Common myeloid progenitor, CD34-positive (primary cell): ENCODE measurements around the gene CCNYL1.
"Not testable (repeated sequence)": the region's sequence is repeated elsewhere in the genome, so short reads cannot be mapped to it uniquely, and the experiment has no call there.

ENCODE experiments used
- CTCF ChIA-PET: fragments of 350-600 bp; sonication (Branson Sonifier 250); formaldehyde crosslinking; loops from one replicate; lab custom pipeline; 2021; ENCODE audit warnings: antibody characterized with exemption; lab: Charles Lee
- POLR2A ChIA-PET: fragments of 350-600 bp; sonication (Branson Sonifier 250); formaldehyde crosslinking; loops from one replicate; lab custom pipeline; 2021; ENCODE audit warnings: antibody characterized with exemption; lab: Charles Lee
- DNase-seq, 3 donors: peaks; one replicate each; pipeline versions ENCODE4 v3.0.0 to v3.0.0-alpha.2; 2013
- H3K27ac ChIP-seq, 2 experiments: 1 replicate in 1 of 2; 2 replicates in 1 of 2; pipeline ENCODE4 v1.7.0; 2013; ENCODE audit warnings: inconsistent platforms in 2 of 2, low read length in 2 of 2, mild to moderate bottlenecking in 2 of 2, low read depth in 1 of 2, moderate library complexity in 1 of 2; ENCODE audit not compliant: severe bottlenecking in 2 of 2, insufficient read depth in 1 of 2, poor library complexity in 1 of 2
- H3K27me3 ChIP-seq, 5 experiments: replicated peaks in 2 of 5; 1 replicate in 3 of 5; 2 replicates in 2 of 5; pipeline versions ENCODE4 v1.6.1 to v1.7.0; 2013; ENCODE audit warnings: low read length in 4 of 5, mild to moderate bottlenecking in 2 of 5, moderate library complexity in 2 of 5, inconsistent platforms in 1 of 5; ENCODE audit not compliant: insufficient read depth in 5 of 5, control insufficient read depth in 4 of 5
- H3K36me3 ChIP-seq, 4 experiments: 1 replicate in 2 of 4; 2 replicates in 2 of 4; pipeline versions ENCODE4 v1.6.1 to v1.7.0; 2013; ENCODE audit warnings: low read length in 3 of 4, control low read depth in 1 of 4, mild to moderate bottlenecking in 1 of 4; ENCODE audit not compliant: control insufficient read depth in 4 of 4, insufficient read depth in 4 of 4
- H3K4me1 ChIP-seq, 4 experiments: 1 replicate in 3 of 4; 2 replicates in 1 of 4; pipeline versions ENCODE4 v1.6.1 to v1.7.1; 2013; ENCODE audit warnings: low read length in 3 of 4, mild to moderate bottlenecking in 3 of 4, control low read depth in 1 of 4, inconsistent platforms in 1 of 4, moderate library complexity in 1 of 4; ENCODE audit not compliant: control insufficient read depth in 4 of 4, insufficient read depth in 4 of 4; ENCODE audit errors: control extremely low read depth in 1 of 4
- H3K4me3 ChIP-seq, 7 experiments: 1 replicate in 4 of 7; 2 replicates in 3 of 7; pipeline versions ENCODE4 v1.5.1 to v1.7.0; 2013; ENCODE audit warnings: mild to moderate bottlenecking in 7 of 7, low read length in 6 of 7, moderate library complexity in 6 of 7, inconsistent platforms in 2 of 7, low read depth in 2 of 7, control low read depth in 1 of 7; ENCODE audit not compliant: insufficient read depth in 4 of 7, control insufficient read depth in 1 of 7; ENCODE audit errors: extremely low read depth in 1 of 7
- H3K9me3 ChIP-seq, 5 experiments: 1 replicate in 4 of 5; 2 replicates in 1 of 5; pipeline versions ENCODE4 v1.6.1 to v1.7.1; 2013; ENCODE audit warnings: low read length in 4 of 5, mild to moderate bottlenecking in 2 of 5, inconsistent platforms in 1 of 5, low read depth in 1 of 5, moderate library complexity in 1 of 5; ENCODE audit not compliant: control insufficient read depth in 4 of 5, insufficient read depth in 2 of 5; ENCODE audit errors: control extremely low read depth in 1 of 5
- WGBS: methylation state at CpG from one replicate; pipeline ENCODE4 v1.1.5; 2013; ENCODE audit not compliant: insufficient coverage; 5-methylcytosine and 5-hydroxymethylcytosine counted together

Gene CCNYL1

GRCh38 chr2:207696911-207697310 is 14.5 kb upstream of the CCNYL1 start:
- DNase-seq, H3K27me3 ChIP-seq, H3K36me3 ChIP-seq, H3K9me3 ChIP-seq, CTCF ChIA-PET, H3K4me1 ChIP-seq, H3K27ac ChIP-seq, POLR2A ChIA-PET, H3K4me3 ChIP-seq: not testable (repeated sequence)
- WGBS = 87% methylated on average over 5 of the region's 5 CpGs

- no peak for DNase-seq
- no peaks in the 10 kb centered on the region for H3K4me1 ChIP-seq
- no peak overlapping the region for H3K4me3 ChIP-seq
- H3K9me3 ChIP-seq = no peaks in the 10 kb centered on the region
- no peak overlapping the region for H3K27ac ChIP-seq
- CTCF ChIA-PET = no interaction called here
- no peaks in the 10 kb centered on the region for H3K27me3 ChIP-seq
- POLR2A ChIA-PET = no interaction called here
- WGBS = 100% methylated on average over 1 of the region's 1 CpG
- H3K36me3 ChIP-seq = no peaks in the 10 kb centered on the region
Observed at GRCh38 chr2:207697411-207697810, 14.0 kb upstream of the CCNYL1 start.

GRCh38 chr2:207698301-207698700 is 13.1 kb upstream of the CCNYL1 start:
- no peak overlapping the region for H3K27ac ChIP-seq
- POLR2A ChIA-PET = no interaction called here

GRCh38 chr2:207704078-207704477 is 7.4 kb upstream of the CCNYL1 start:
- Histone ChIP-seq H3K36me3 (no peaks in the 10 kb centered on the region), H3K9me3 (no peaks in the 10 kb centered on the region), H3K4me3 (no peak overlapping the region), H3K4me1 (peaks cover 0 to 6% (median 3%) of the 10 kb centered on the region in 4 experiments), H3K27ac (no peak overlapping the region), H3K27me3 (no peaks in the 10 kb centered on the region)
- peak in 1 of 3 donors; percentile 6 for DNase-seq
- 33% methylated on average over 1 of the region's 3 CpGs for WGBS
- ChIA-PET POLR2A (no interaction called here), CTCF (interaction anchor here (0.8 to 2.2 kb wide), 5 partner anchors 19 to 78 kb away, joined by 3 to 9 read pairs (median 3); partner anchors contain the start of gene METTL21A)

More at GRCh38 chr2:207698301-207698700, 13.1 kb upstream of the CCNYL1 start:
- H3K36me3 ChIP-seq = no peaks in the 10 kb centered on the region
- H3K27me3 ChIP-seq = no peaks in the 10 kb centered on the region
- no peaks in the 10 kb centered on the region for H3K9me3 ChIP-seq
- CTCF ChIA-PET = interaction anchor here (1.0 kb wide), 1 partner anchor 27 kb away, joined by 3 read pairs; no protein-coding TSS in a partner anchor
- H3K4me1 ChIP-seq = no peaks in the 10 kb centered on the region
- DNase-seq = no peak
- WGBS = 100% methylated on average over 5 of the region's 5 CpGs
- H3K4me3 ChIP-seq = no peak overlapping the region

GRCh38 chr2:207704671-207705070 is 6.8 kb upstream of the CCNYL1 start:
- H3K4me3 ChIP-seq = no peak overlapping the region
- peaks cover 0 to 6% (median 3%) of the 10 kb centered on the region in 4 experiments for H3K4me1 ChIP-seq
- no peaks in the 10 kb centered on the region for H3K27me3 ChIP-seq
- no peaks in the 10 kb centered on the region for H3K36me3 ChIP-seq
- DNase-seq = no peak
- ChIA-PET POLR2A (no interaction called here), CTCF (interaction anchor here (0.8 to 2.2 kb wide), 9 partner anchors 11 to 78 kb away, joined by 3 to 9 read pairs (median 3); partner anchors contain the start of gene METTL21A)
- H3K9me3 ChIP-seq = no peaks in the 10 kb centered on the region
- no peak overlapping the region for H3K27ac ChIP-seq

GRCh38 chr2:207706936-207707860 is 4.2 kb upstream of the CCNYL1 start:
- Histone ChIP-seq H3K36me3 (no peaks in the 10 kb centered on the region), H3K4me1 (peaks cover 0 to 15% (median 11%) of the 10 kb centered on the region in 4 experiments), H3K27me3 (no peaks in the 10 kb centered on the region), H3K9me3 (no peaks in the 10 kb centered on the region), H3K27ac (no peak overlapping the region), H3K4me3 (no peak overlapping the region)
- ChIA-PET CTCF (interaction anchor here (1.3 to 4.1 kb wide), 3 partner anchors 9 to 21 kb away, joined by 3 to 16 read pairs (median 3); no protein-coding TSS in a partner anchor), POLR2A (no interaction called here)
- WGBS = no CpG with 5 or more reads among the region's 4 CpGs
- DNase-seq = peak; percentile 14 to 23 (median 14)
